Stimulated activated naive CD4-positive, alpha-beta T cell (primary cell): Measurements from ENCODE around the gene ANKS1A.

ENCODE experiments used
- DNase-seq, 6 experiments: peaks; one replicate each; lab custom pipeline; 2025; lab: John Stamatoyannopoulos, UW

The ANKS1A gene

GRCh38 chr6:35069262-35069661 is 180.2 kb downstream of the ANKS1A start:
- DNase-seq, result no peak

GRCh38 chr6:35070111-35070510 is 181.1 kb downstream of the ANKS1A start:
- DNase-seq, result no peak

- no peak for DNase-seq
Measured at GRCh38 chr6:35071347-35071994, 182.4 kb downstream of the ANKS1A start.

DNA sequence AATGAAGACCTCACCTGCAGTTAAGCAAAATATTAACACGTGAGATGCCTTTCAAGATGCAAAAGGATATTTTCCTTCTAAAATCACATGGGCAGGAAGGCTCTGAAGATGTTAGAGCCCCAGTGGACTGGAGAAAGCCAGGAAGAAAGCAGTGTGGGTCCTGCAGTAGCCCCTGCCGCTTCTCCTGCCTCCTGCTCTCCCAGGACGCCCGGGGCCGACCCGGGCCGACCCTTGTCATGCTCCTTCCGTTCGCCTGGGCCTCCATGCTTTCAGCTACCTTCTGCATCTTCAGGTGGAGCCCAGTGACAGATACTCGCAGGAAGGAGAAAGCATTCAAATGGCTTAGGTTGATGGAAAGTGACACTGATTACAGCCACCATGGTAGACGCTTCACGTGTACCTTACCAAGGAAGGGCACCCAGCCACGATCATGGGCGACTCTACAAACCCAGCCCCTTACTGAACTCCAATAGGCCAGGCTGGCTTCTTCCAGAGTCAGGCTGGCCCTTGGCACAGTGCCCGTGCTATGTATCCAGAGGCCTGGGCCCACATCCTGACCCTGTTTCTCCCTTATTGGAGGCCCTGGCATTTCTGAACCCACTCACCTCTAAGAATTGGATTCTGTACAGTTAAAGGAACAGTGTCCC is 183.1 kb downstream of the ANKS1A start:
- DNase-seq, result no peak

- no peak for DNase-seq
Measured at GRCh38 chr6:35072698-35073055, 183.6 kb downstream of the ANKS1A start.

DNA sequence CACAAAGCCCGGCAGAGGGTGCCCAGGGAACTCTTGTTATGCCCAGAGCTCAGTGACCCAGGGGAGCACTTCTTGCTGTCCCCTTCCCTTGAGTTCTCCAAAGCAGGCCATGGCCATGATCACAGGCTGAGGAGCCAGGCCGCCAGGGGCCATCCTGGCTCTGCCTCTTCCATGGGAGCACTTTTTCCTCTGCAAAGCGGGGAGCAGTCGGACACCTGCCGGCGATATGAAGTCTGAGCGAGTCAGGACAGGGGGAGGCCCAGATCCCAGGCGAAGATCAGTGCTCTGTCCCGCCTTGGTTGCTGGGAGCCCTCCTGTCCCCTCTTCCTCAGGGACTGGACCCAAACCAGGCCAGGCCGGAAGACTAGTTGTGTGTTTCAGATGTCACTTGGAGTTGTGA is 184.2 kb downstream of the ANKS1A start:
- no peak for DNase-seq

- DNase-seq, result no peak
Measured at GRCh38 chr6:35073766-35074471, 184.9 kb downstream of the ANKS1A start.

- no peak for DNase-seq
Measured at GRCh38 chr6:35076997-35077712, 188.1 kb downstream of the ANKS1A start.

- no peak for DNase-seq
Measured at GRCh38 chr6:35077713-35078105, 188.7 kb downstream of the ANKS1A start.

DNA sequence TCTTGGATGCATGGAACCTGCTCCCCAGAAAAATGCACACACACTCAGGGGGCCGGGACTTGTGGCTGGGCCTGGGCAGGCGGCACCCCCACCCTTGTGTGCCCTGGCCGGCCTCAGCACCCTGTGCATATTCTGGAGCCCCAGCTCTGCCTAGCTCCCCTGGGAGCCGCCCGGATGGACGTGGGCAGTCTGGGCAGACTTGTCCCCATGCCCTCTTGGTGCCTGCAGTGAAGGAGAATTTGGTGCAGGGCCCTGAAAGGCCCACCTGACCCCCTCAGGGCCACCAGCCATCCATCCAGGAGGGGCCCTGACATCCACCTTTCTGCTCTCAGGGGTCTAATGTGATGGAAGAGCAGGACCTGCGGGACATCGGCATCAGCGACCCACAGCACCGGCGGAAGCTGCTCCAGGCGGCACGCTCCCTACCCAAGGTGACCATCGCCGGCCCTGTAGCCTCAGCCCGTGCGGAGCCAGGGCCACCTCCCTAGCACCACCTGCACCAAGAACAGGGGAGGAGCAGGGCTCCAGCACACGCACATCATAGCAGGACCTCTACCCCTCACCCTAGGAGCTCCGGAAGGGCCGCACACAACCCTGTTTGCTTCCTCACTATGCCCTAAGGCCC is 189.3 kb downstream of the ANKS1A start:
- no peak for DNase-seq

GRCh38 chr6:35078896-35079295 is 189.8 kb downstream of the ANKS1A start:
- no peak for DNase-seq

GRCh38 chr6:35079311-35080000 is 190.4 kb downstream of the ANKS1A start:
- DNase-seq, result no peak

DNA sequence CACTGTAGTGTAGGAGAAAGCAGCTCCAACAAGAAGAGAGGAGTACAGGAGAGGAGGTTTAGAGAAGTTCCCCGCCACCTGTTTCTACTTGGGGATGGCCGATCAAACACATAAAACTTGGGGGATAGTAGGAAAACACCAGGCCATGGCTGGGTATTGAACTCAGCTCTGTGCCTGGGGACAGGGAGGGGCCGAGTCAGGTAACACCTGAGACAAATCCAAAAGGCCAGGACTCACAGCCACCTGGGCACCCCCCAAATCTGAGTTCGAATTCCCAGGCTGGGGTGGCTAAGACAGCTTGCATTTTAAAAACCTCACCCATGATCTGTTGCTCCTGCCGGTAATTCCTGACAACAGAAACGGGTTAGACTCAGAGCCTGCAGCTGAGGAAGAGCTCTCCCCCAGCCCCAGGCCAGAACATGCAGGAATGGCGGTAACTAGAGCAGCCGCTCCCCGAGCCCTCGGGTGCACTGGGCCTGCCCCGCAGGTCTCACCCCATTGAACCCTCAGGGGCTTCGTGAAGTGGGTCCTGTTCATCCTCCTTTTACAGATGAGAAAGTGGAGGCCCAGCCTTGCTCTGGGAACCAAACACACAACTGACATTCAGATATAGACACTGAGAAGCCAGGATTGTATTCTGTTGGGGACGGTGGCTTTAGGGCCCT is 191.1 kb downstream of the ANKS1A start:
- DNase-seq, result no peak

DNA sequence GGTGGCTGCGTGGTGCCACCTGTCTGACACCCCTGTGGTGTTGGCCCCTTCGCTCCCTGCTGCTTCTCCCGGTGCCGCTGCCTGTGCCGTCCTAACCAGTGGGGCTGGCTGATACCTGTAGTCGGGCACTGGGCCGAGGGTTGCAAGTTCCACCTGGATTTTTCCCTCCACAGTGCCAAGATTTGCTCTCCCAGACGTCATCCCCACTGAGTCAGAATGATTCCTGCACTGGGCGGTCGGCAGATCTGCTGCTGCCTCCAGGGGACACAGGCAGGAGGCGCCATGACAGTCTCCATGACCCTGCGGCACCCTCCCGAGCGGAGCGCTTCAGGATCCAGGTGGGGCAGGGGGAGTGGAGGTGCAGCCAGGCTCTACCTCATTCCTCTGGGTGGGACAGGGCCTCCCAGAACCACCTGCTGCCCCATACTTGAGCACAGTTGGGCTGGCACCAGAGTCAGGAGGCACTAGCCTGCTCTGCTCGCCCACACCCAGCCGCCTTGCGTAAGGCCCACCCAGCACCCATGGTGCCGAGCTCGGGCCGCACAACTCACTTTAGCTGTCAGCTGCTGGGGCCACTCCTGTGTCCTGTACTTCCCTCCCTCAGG is 191.9 kb downstream of the ANKS1A start:
- DNase-seq, result no peak

- no peak for DNase-seq
Measured at GRCh38 chr6:35081426-35081851, 192.4 kb downstream of the ANKS1A start.

GRCh38 chr6:35082046-35082732 is 193.1 kb downstream of the ANKS1A start:
- DNase-seq, result no peak

DNA sequence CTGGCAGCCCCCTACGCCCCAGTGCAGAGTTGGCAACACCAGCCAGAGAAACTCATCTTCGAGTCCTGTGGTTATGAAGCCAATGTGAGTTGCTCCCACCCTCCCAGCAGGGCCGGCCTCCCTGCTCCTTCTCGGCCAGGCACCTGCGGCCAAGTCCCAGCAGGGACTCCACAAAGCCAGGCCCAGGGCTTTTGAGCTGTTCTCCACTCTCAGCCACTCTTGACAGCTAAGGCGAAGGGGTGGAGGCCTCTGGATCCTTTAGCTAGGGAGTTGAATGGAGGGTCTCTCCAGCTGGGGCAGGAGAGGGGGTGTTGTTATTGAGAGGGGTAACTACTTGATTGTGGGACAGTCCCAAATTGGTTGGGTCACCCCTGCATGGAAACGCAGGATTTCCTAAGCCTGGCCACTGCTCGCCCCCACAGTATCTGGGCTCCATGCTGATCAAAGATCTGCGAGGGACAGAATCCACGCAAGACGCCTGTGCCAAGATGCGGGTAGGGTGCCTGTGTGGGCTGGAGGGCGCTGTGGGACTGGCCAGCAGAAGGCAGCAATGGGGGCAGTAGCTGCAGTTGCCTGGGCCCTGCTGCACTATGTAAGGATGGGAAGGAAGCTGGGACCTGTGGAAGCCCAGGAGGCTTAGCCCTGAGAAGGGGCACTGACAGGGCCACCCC is 193.8 kb downstream of the ANKS1A start:
- no peak for DNase-seq

GRCh38 chr6:35083507-35083906 is 194.5 kb downstream of the ANKS1A start:
- DNase-seq, result no peak

DNA sequence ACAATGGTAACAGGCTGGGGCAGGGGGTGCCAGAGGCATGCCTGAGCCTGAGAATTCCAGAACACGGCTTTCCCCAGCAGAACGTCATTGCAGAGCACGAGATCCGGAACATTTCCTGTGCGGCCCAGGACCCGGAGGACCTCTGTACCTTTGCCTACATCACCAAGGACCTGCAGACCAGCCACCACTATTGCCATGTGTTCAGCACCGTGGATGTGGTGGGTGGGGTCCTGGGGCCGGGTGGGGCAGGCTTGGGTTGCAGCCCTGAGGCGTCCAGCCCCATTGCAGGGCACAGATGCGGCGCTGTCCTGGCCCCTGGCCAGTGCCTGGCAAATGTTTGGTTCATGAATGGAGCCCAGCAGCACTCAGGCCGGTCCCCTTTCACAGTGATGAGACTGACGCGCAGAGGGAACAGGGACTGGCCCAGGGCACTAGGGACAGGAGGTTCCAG is 195.0 kb downstream of the ANKS1A start:
- DNase-seq, result no peak
